CD14-positive monocyte (primary cell): ENCODE results near the gene BET1. TPM values are rescaled to one million over a fixed set of nuclear protein-coding genes. Genes with fewer than 3 reads are reported as not detected.
A peak's percentile ranks its signal among the peaks of the same experiment; 100 is the strongest.

Source experiments
- DNase-seq, 3 donors: peaks; one replicate each; pipeline ENCODE4 v3.0.0-alpha.2; 2011 to 2022
- H2AFZ ChIP-seq: 2 replicates; pipeline ENCODE4 v1.6.0; 2012; ENCODE audit warnings: mild to moderate bottlenecking, low read depth, low read length, inconsistent platforms; ENCODE audit not compliant: insufficient read depth, poor library complexity, severe bottlenecking
- H3K27ac ChIP-seq, 2 donors: 1 replicate in 1 of 2; 2 replicates in 1 of 2; pipeline ENCODE4 v1.5.1; 2012 to 2013; ENCODE audit warnings: low read length in 2 of 2, control low read depth in 1 of 2, inconsistent platforms in 1 of 2, low read depth in 1 of 2, mild to moderate bottlenecking in 1 of 2
- H3K27me3 ChIP-seq, 2 donors: one replicate each; pipeline versions ENCODE4 v1.6.0 to v1.6.1; 2011 to 2013; ENCODE audit warnings: low read length in 2 of 2; ENCODE audit not compliant: control insufficient read depth in 2 of 2, insufficient read depth in 2 of 2
- H3K36me3 ChIP-seq, 2 donors: replicated peaks in 1 of 2; 1 replicate in 1 of 2; 2 replicates in 1 of 2; pipeline versions ENCODE4 v1.5.1 to v1.6.1; 2012 to 2013; ENCODE audit warnings: low read length in 2 of 2, control low read depth in 1 of 2, inconsistent platforms in 1 of 2, mild to moderate bottlenecking in 1 of 2; ENCODE audit not compliant: insufficient read depth in 2 of 2, control insufficient read depth in 1 of 2
- H3K4me1 ChIP-seq, 2 donors: 1 replicate in 1 of 2; 2 replicates in 1 of 2; pipeline versions ENCODE4 v1.5.1 to v1.6.1; 2012 to 2013; ENCODE audit warnings: low read length in 2 of 2, control low read depth in 1 of 2, inconsistent platforms in 1 of 2, mild to moderate bottlenecking in 1 of 2, moderate library complexity in 1 of 2; ENCODE audit not compliant: insufficient read depth in 2 of 2, control insufficient read depth in 1 of 2
- H3K4me2 ChIP-seq: replicated peaks from 2 replicates; pipeline ENCODE3; 2012; ENCODE audit warnings: low read length, moderate library complexity, mild to moderate bottlenecking; ENCODE audit not compliant: poor library complexity, severe bottlenecking; ENCODE audit errors: extremely low read depth
- H3K4me3 ChIP-seq, 3 experiments: fragments of 200-600 bp in 1 of 3; sonication (generic) in 1 of 3; replicated peaks in 1 of 3; 1 replicate in 2 of 3; 2 replicates in 1 of 3; pipeline ENCODE4 v1.5.1; 2011 to 2013; ENCODE audit warnings: low read length in 3 of 3, mild to moderate bottlenecking in 3 of 3, control low read depth in 2 of 3, low read depth in 2 of 3, inconsistent platforms in 1 of 3, moderate library complexity in 1 of 3
- H3K79me2 ChIP-seq: 2 replicates; pipeline ENCODE4 v1.6.0; 2012; ENCODE audit warnings: mild to moderate bottlenecking, control low read depth, inconsistent platforms, low read length, moderate library complexity; ENCODE audit not compliant: insufficient read depth
- H3K9ac ChIP-seq: 2 replicates; pipeline ENCODE4 v1.6.0; 2017; ENCODE audit warnings: low read length, mild to moderate bottlenecking; ENCODE audit not compliant: insufficient read depth, poor library complexity, severe bottlenecking
- H3K9me3 ChIP-seq, 2 donors: replicated peaks in 1 of 2; 1 replicate in 1 of 2; 2 replicates in 1 of 2; pipeline versions ENCODE4 v1.5.1 to v1.6.1; 2012 to 2013; ENCODE audit warnings: low read length in 2 of 2, control low read depth in 1 of 2; ENCODE audit not compliant: control insufficient read depth in 1 of 2, insufficient read depth in 1 of 2
- H4K20me1 ChIP-seq: 2 replicates; pipeline ENCODE4 v1.6.0; 2012; ENCODE audit warnings: mild to moderate bottlenecking, low read length, control low read depth, moderate library complexity; ENCODE audit not compliant: insufficient read depth
- H3K27ac Mint-ChIP-seq, 7 donors: one replicate each; pipeline ENCODE4 v1.8.0; 2020; ENCODE audit warnings: mild to moderate bottlenecking in 7 of 7, mixed read lengths in 7 of 7, moderate library complexity in 6 of 7, inconsistent platforms in 2 of 7
- H3K27me3 Mint-ChIP-seq, 3 donors: one replicate each; pipeline ENCODE4 v1.8.0; 2021 to 2022; ENCODE audit warnings: low read depth in 3 of 3, mild to moderate bottlenecking in 3 of 3, mixed read lengths in 3 of 3, moderate library complexity in 3 of 3, inconsistent platforms in 1 of 3
- H3K36me3 Mint-ChIP-seq, 2 donors: one replicate each; pipeline ENCODE4 v1.8.0; 2020; ENCODE audit warnings: mixed read lengths in 2 of 2, inconsistent platforms in 1 of 2, mild to moderate bottlenecking in 1 of 2
- H3K4me1 Mint-ChIP-seq: one replicate; pipeline ENCODE4 v1.8.0; 2020; ENCODE audit warnings: mild to moderate bottlenecking, mixed read lengths
- H3K4me3 Mint-ChIP-seq, 2 donors: one replicate each; pipeline ENCODE4 v1.8.0; 2020; ENCODE audit warnings: mild to moderate bottlenecking in 2 of 2, mixed read lengths in 2 of 2, moderate library complexity in 1 of 2
- H3K9me3 Mint-ChIP-seq, 7 donors: one replicate each; pipeline ENCODE4 v1.8.0; 2020 to 2022; ENCODE audit warnings: mixed read lengths in 7 of 7, mild to moderate bottlenecking in 6 of 7, moderate library complexity in 6 of 7, inconsistent platforms in 2 of 7
- CTCF ChIP-seq: fragments of 200-600 bp; IDR thresholded peaks from one replicate; pipeline ENCODE4 v1.8.0; 2022; ENCODE audit warnings: antibody characterized with exemption, mild to moderate bottlenecking
- WGBS: methylation state at CpG from one replicate; pipeline ENCODE4 v1.1.5; 2013; ENCODE audit warnings: missing lambda C conversion rate; ENCODE audit not compliant: insufficient coverage; 5-methylcytosine and 5-hydroxymethylcytosine counted together
- intact Hi-C, 2 donors: fragments of 100-400 bp; cut with micrococcal nuclease; formaldehyde crosslinking; loops; one replicate each; pipeline versions ENCODE4 v1.15.0 to v1.15.1; 2023
- polyA minus RNA-seq: library from RNA; depleted of rRNA, polyadenylated mRNA; stranded (reverse); fragments of >200 nt; gene quantifications from 2 replicates; pipeline ENCODE4 v1.2.3, GENCODE V29; 2012
- polyA plus RNA-seq, 3 donors: library from polyadenylated mRNA; depleted of rRNA in 1 of 3; unstranded in 2 of 3; stranded (reverse) in 1 of 3; fragments of 300-500 nt in 2 of 3; fragments of >200 nt in 1 of 3; fragmentation: Illumina TruSeq in 2 of 3; gene quantifications; 1 replicate in 2 of 3; 2 replicates in 1 of 3; pipeline ENCODE4 v1.2.3, GENCODE V29; 2012 to 2021
- total RNA-seq, 12 experiments: library from RNA in 1 of 12; stranded (reverse) in 1 of 12; fragments of 120-200 nt in 1 of 12; gene quantifications; one replicate each; pipeline ENCODE4 v1.2.4 and lab custom pipeline; 2013 to 2026; ENCODE audit warnings: mixed read lengths in 6 of 12, inconsistent platforms in 1 of 12

Gene BET1
- 19.7 TPM for total RNA-seq (2013)
- polyA plus RNA-seq: 10 to 100 TPM in 1 of 3 donors, 1 to 10 TPM in 2; 5.4 to 14.1 (median 8.2) TPM
- 4.0 and 4.8 TPM in 2 replicates for polyA minus RNA-seq
- total RNA-seq (lab: John Stamatoyannopoulos, UW): 5.7 to 16.9 (median 9.3) reads per million in 11 experiments

GRCh38 chr7:94004024-94004951 is at the start of gene BET1:
BET1 (minus strand) TSS chr7:94004355; CDS start chr7:94004216, 139 bp downstream.
- peaks cover 25% of the 10 kb centered on the region for H3K4me1 Mint-ChIP-seq
- no peaks in the 10 kb centered on the region for H3K9me3 ChIP-seq
- no peaks in the 10 kb centered on the region for H3K36me3 ChIP-seq
- H3K36me3 Mint-ChIP-seq: peaks cover 6 to 9% of the 10 kb centered on the region in 2 donors
- H3K4me3 Mint-ChIP-seq: peak within 1 kb of the TSS; percentile 99
- under 1% methylated on average over 16 of the region's 47 CpGs for WGBS
- peaks cover 14 to 21% of the 10 kb centered on the region in 2 donors for H3K4me1 ChIP-seq
- no peaks in the 10 kb centered on the region for H4K20me1 ChIP-seq
- peaks cover 4 to 20% (median 17%) of the 10 kb centered on the region in 3 donors for H3K27me3 Mint-ChIP-seq
- DNase-seq: peak; percentile 95 to 98 (median 96)
- H3K79me2 ChIP-seq: peaks cover 34% of the 10 kb centered on the region
- intact Hi-C loops: loop anchor here in 1 of 2 donors (10.0 kb wide), 1 partner anchor 61 kb away; no protein-coding TSS in a partner anchor
- H3K4me3 ChIP-seq: peak within 1 kb of the TSS; percentile 61 to 98 (median 84)
- H3K27me3 ChIP-seq: peaks cover 16 to 26% of the 10 kb centered on the region in 2 donors
- no peaks in the 10 kb centered on the region for H3K9me3 Mint-ChIP-seq
- peak within 1 kb of the TSS; percentile 87 for H3K9ac ChIP-seq
- peak within 1 kb of the TSS; percentile 76 for H3K4me2 ChIP-seq
- TF ChIP-seq CTCF: no peak
- peak within 1 kb of the TSS; percentile 77 to 93 for H3K27ac ChIP-seq
- H2AFZ ChIP-seq: peak within 1 kb of the TSS; percentile 96
- H3K27ac Mint-ChIP-seq: peak within 1 kb of the TSS; percentile 95 to 100 (median 99)

GRCh38 chr7:94053532-94053931 is 49.4 kb upstream of the BET1 start:
- DNase-seq: no peak
- Mint-ChIP-seq H3K36me3 (peaks cover 0 to 5% of the 10 kb centered on the region in 2 donors), H3K4me3 (no peak overlapping the region), H3K27ac (no peak overlapping the region), H3K4me1 (peaks cover 18% of the 10 kb centered on the region), H3K9me3 (peaks cover 4 to 16% (median 11%) of the 10 kb centered on the region in 7 donors), H3K27me3 (peaks cover 0 to 6% (median 3%) of the 10 kb centered on the region in 3 donors)
- H3K36me3 ChIP-seq: no peaks in the 10 kb centered on the region
- no peak overlapping the region for H3K4me2 ChIP-seq
- H2AFZ ChIP-seq: no peak overlapping the region
- H4K20me1 ChIP-seq: no peaks in the 10 kb centered on the region
- no peak overlapping the region for H3K27ac ChIP-seq
- TF ChIP-seq CTCF: no peak
- peaks cover 0 to 3% of the 10 kb centered on the region in 2 donors for H3K9me3 ChIP-seq
- no peak overlapping the region for H3K9ac ChIP-seq
- peaks cover 19 to 20% of the 10 kb centered on the region in 2 donors for H3K4me1 ChIP-seq
- no peaks in the 10 kb centered on the region for H3K27me3 ChIP-seq
- no peak overlapping the region for H3K4me3 ChIP-seq
- intact Hi-C loops: no loop called here
- no CpG with 5 or more reads among the region's 2 CpGs for WGBS
- H3K79me2 ChIP-seq: no peaks in the 10 kb centered on the region
